B cell (primary cell): ENCODE results near the gene OTOP3.

Experiments used
- EZH2 ChIP-seq: IDR thresholded peaks from 2 replicates; pipeline ENCODE4 v1.6.1; 2012; ENCODE audit warnings: borderline replicate concordance, low read depth, mild to moderate bottlenecking, moderate library complexity, low read length; ENCODE audit not compliant: insufficient read depth, poor library complexity, severe bottlenecking
- TF ChIP-seq, protein P1 (sequence below): fragments of 200-600 bp; IDR thresholded peaks from one replicate; pipeline ENCODE4 v1.8.0; 2022; ENCODE audit warnings: antibody characterized with exemption, mild to moderate bottlenecking

DNA sequence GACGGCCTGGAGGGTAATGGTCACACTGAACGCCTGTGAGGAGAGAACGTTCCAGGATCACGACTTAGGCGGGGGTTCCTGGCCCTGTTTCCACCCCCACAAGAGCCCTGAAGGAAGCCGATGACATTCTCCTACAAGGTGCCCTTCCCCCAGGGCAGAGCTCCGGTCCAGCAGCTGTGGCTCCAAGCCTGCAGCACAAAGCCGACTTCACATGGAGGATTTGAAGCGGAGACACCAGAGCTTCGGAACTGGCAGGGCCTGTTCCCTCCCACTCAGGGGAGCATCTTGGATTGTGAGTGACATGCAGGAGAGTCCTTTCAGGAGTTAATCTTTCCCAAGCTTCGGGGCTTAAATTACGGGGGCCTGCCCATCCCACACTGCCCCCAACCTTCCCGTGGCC lies 47.2 kb upstream of the OTOP3 start:
- TF ChIP-seq, protein P1, sequence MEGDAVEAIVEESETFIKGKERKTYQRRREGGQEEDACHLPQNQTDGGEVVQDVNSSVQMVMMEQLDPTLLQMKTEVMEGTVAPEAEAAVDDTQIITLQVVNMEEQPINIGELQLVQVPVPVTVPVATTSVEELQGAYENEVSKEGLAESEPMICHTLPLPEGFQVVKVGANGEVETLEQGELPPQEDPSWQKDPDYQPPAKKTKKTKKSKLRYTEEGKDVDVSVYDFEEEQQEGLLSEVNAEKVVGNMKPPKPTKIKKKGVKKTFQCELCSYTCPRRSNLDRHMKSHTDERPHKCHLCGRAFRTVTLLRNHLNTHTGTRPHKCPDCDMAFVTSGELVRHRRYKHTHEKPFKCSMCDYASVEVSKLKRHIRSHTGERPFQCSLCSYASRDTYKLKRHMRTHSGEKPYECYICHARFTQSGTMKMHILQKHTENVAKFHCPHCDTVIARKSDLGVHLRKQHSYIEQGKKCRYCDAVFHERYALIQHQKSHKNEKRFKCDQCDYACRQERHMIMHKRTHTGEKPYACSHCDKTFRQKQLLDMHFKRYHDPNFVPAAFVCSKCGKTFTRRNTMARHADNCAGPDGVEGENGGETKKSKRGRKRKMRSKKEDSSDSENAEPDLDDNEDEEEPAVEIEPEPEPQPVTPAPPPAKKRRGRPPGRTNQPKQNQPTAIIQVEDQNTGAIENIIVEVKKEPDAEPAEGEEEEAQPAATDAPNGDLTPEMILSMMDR, result no peak
- TF ChIP-seq EZH2, result no peak
